ENCODE data around the gene RNF114. TPM values are rescaled to one million over a fixed set of nuclear protein-coding genes. Genes with fewer than 3 reads are reported as not detected.
"Not testable (repeated sequence)": the region's sequence is repeated elsewhere in the genome, so short reads cannot be mapped to it uniquely, and the experiment has no call there.

RNF114 gene
- total RNA-seq, 5 donors from 2014 or later (not counting 1 experiment from before 2014, with no cell fraction given) = 83.5 to 109 (median 95.7) TPM

- no peaks in the 10 kb centered on the region for H3K36me3 Mint-ChIP-seq
- H3K27ac Mint-ChIP-seq = no peak overlapping the region
- no peak overlapping the region for H3K4me3 Mint-ChIP-seq
- WGBS (ENCODE audit: insufficient coverage) = 97% methylated on average over 3 of the region's 4 CpGs
- ChIA-PET POLR2A (interaction anchor here in 1 of 2 donors (0.7 kb wide), 1 partner anchor 305 kb away, joined by 3 read pairs; no protein-coding TSS in a partner anchor), CTCF (interaction anchor here in 1 of 2 donors (0.5 kb wide), 1 partner anchor 88 kb away, joined by 4 read pairs; no protein-coding TSS in a partner anchor)
- DNase-seq = no peak
- H3K27me3 Mint-ChIP-seq = no peaks in the 10 kb centered on the region
- no peaks in the 10 kb centered on the region for H3K9me3 Mint-ChIP-seq
- no peaks in the 10 kb centered on the region for H3K4me1 Mint-ChIP-seq
- peaks cover 3 to 5% of the 10 kb centered on the region in 2 experiments for H3K4me1 ChIP-seq (ENCODE audit: control insufficient read depth in 1 of 2, extremely low read depth in 1 of 2, insufficient read depth in 2 of 2, low read length in 2 of 2)
- no peak for ATAC-seq (replicated peaks in 1 of 4)
- H3K36me3 ChIP-seq (ENCODE audit: control insufficient read depth in 2 of 2, extremely low read depth in 1 of 2, insufficient read depth in 1 of 2, low read length in 1 of 2) = no peaks in the 10 kb centered on the region
- peaks cover 0 to 12% of the 10 kb centered on the region in 2 experiments for H3K27me3 ChIP-seq (replicated peaks in 1 of 2; ENCODE audit: control insufficient read depth in 2 of 2, extremely low read depth in 1 of 2, insufficient read depth in 2 of 2, low read length in 1 of 2)
- H3K9me3 ChIP-seq = no peaks in the 10 kb centered on the region
- H3K4me3 ChIP-seq (ENCODE audit: control insufficient read depth in 1 of 2, extremely low read depth in 1 of 2, low read length in 1 of 2) = no peak overlapping the region
- H3K27ac ChIP-seq (ENCODE audit: low read length) = no peak overlapping the region
These were observed 37.8 kb downstream of the RNF114 start for GRCh38 chr20:49973981-49974380.

GRCh38 chr20:49976542-49976941, 40.3 kb downstream of the RNF114 start:
- peaks cover 14 to 22% (median 14%) of the 10 kb centered on the region in 3 donors for H3K4me1 Mint-ChIP-seq
- Histone ChIP-seq H3K4me1 (ENCODE audit: control insufficient read depth in 1 of 2, extremely low read depth in 1 of 2, insufficient read depth in 2 of 2, low read length in 2 of 2) (peaks cover 3 to 11% of the 10 kb centered on the region in 2 experiments), H3K27me3 (replicated peaks in 1 of 2; ENCODE audit: control insufficient read depth in 2 of 2, extremely low read depth in 1 of 2, insufficient read depth in 2 of 2, low read length in 1 of 2) (peaks cover 0 to 15% of the 10 kb centered on the region in 2 experiments), H3K9me3 (no peaks in the 10 kb centered on the region), H3K4me3 (ENCODE audit: control insufficient read depth in 1 of 2, extremely low read depth in 1 of 2, low read length in 1 of 2) (no peak overlapping the region), H3K27ac (ENCODE audit: low read length) (no peak overlapping the region), H3K36me3 (ENCODE audit: control insufficient read depth in 2 of 2, extremely low read depth in 1 of 2, insufficient read depth in 1 of 2, low read length in 1 of 2) (no peaks in the 10 kb centered on the region)
- no peak overlapping the region for H3K4me3 Mint-ChIP-seq
- H3K9me3 Mint-ChIP-seq = no peaks in the 10 kb centered on the region
- H3K36me3 Mint-ChIP-seq = no peaks in the 10 kb centered on the region
- ChIA-PET POLR2A (interaction anchor here in 1 of 2 donors (0.6 kb wide), 1 partner anchor 301 kb away, joined by 3 read pairs; no protein-coding TSS in a partner anchor), CTCF (interaction anchor here (0.5 to 0.7 kb wide), 4 partner anchors 94 to 482 kb away, joined by 3 to 12 read pairs (median 6); no protein-coding TSS in a partner anchor)
- ATAC-seq (replicated peaks in 1 of 4) = no peak
- WGBS (ENCODE audit: insufficient coverage) = no CpG with 5 or more reads among the region's 2 CpGs
- H3K27me3 Mint-ChIP-seq = no peaks in the 10 kb centered on the region
- no peak overlapping the region for H3K27ac Mint-ChIP-seq
- DNase-seq = no peak

- H3K27ac Mint-ChIP-seq; ATAC-seq (replicated peaks in 1 of 4); H3K36me3 Mint-ChIP-seq: not testable (repeated sequence)
These were observed 41.5 kb downstream of the RNF114 start for GRCh38 chr20:49977740-49978139.

GRCh38 chr20:49978685-49979029, 42.5 kb downstream of the RNF114 start:
- H3K27me3 ChIP-seq (replicated peaks in 1 of 2; ENCODE audit: control insufficient read depth in 2 of 2, extremely low read depth in 1 of 2, insufficient read depth in 2 of 2, low read length in 1 of 2) = peaks cover 0 to 31% of the 10 kb centered on the region in 2 experiments
- H3K4me3 Mint-ChIP-seq = no peak overlapping the region
- no peak for DNase-seq
- ChIA-PET CTCF (interaction anchor here (0.5 to 4.9 kb wide), 11 partner anchors 13 to 213 kb away, joined by 3 to 51 read pairs (median 5); no protein-coding TSS in a partner anchor), POLR2A (no interaction called here)
- H3K4me1 ChIP-seq (ENCODE audit: control insufficient read depth in 1 of 2, extremely low read depth in 1 of 2, insufficient read depth in 2 of 2, low read length in 2 of 2) = peaks cover 3 to 27% of the 10 kb centered on the region in 2 experiments
- no peaks in the 10 kb centered on the region for H3K9me3 ChIP-seq
- peaks cover 26 to 31% (median 28%) of the 10 kb centered on the region in 3 donors for H3K4me1 Mint-ChIP-seq
- H3K4me3 ChIP-seq (ENCODE audit: control insufficient read depth in 1 of 2, extremely low read depth in 1 of 2, low read length in 1 of 2) = no peak overlapping the region
- WGBS (ENCODE audit: insufficient coverage) = no CpG with 5 or more reads among the region's 3 CpGs
- no peak overlapping the region for H3K27ac ChIP-seq (ENCODE audit: low read length)
- peaks cover 0 to 3% of the 10 kb centered on the region in 2 donors for H3K27me3 Mint-ChIP-seq
- no peak overlapping the region for H3K27ac Mint-ChIP-seq
- H3K36me3 ChIP-seq (ENCODE audit: control insufficient read depth in 2 of 2, extremely low read depth in 1 of 2, insufficient read depth in 1 of 2, low read length in 1 of 2) = no peaks in the 10 kb centered on the region
- no peak for ATAC-seq (replicated peaks in 1 of 4)
- no peaks in the 10 kb centered on the region for H3K9me3 Mint-ChIP-seq
- no peaks in the 10 kb centered on the region for H3K36me3 Mint-ChIP-seq

More at GRCh38 chr20:49977740-49978139, 41.5 kb downstream of the RNF114 start:
- ChIA-PET CTCF (interaction anchor here (0.7 to 4.9 kb wide), 2 partner anchors 93 to 128 kb away, joined by 5 to 51 read pairs; no protein-coding TSS in a partner anchor), POLR2A (interaction anchor here in 1 of 2 donors (0.7 kb wide), 1 partner anchor 561 kb away, joined by 7 read pairs; no protein-coding TSS in a partner anchor)
- H3K9me3 ChIP-seq; DNase-seq; H3K4me3 Mint-ChIP-seq; H3K4me3 ChIP-seq (ENCODE audit: control insufficient read depth in 1 of 2, extremely low read depth in 1 of 2, low read length in 1 of 2); H3K36me3 ChIP-seq (ENCODE audit: control insufficient read depth in 2 of 2, extremely low read depth in 1 of 2, insufficient read depth in 1 of 2, low read length in 1 of 2); H3K27me3 Mint-ChIP-seq; H3K9me3 Mint-ChIP-seq; H3K27ac ChIP-seq (ENCODE audit: low read length): not testable (repeated sequence)
- H3K4me1 Mint-ChIP-seq = peaks cover 19 to 31% (median 21%) of the 10 kb centered on the region in 3 donors
- H3K4me1 ChIP-seq (ENCODE audit: control insufficient read depth in 1 of 2, extremely low read depth in 1 of 2, insufficient read depth in 2 of 2, low read length in 2 of 2) = peaks cover 3 to 18% of the 10 kb centered on the region in 2 experiments
- H3K27me3 ChIP-seq (replicated peaks in 1 of 2; ENCODE audit: control insufficient read depth in 2 of 2, extremely low read depth in 1 of 2, insufficient read depth in 2 of 2, low read length in 1 of 2) = peaks cover 0 to 23% of the 10 kb centered on the region in 2 experiments
- WGBS (ENCODE audit: insufficient coverage) = 100% methylated on average over 1 of the region's 2 CpGs

GRCh38 chr20:49979030-49979832, 43.0 kb downstream of the RNF114 start:
- ATAC-seq (replicated peaks in 1 of 4) = peak; percentile 41 to 65 (median 52)
- ChIA-PET POLR2A (no interaction called here), CTCF (interaction anchor here (0.6 to 4.9 kb wide), 19 partner anchors 14 to 1226 kb away, joined by 3 to 51 read pairs (median 4); partner anchors contain the start of gene RNF114 (in 1 of the 2))
- no peaks in the 10 kb centered on the region for H3K9me3 Mint-ChIP-seq
- 2% methylated on average over 10 of the region's 37 CpGs for WGBS (ENCODE audit: insufficient coverage)
- H3K4me3 ChIP-seq (ENCODE audit: control insufficient read depth in 1 of 2, extremely low read depth in 1 of 2, low read length in 1 of 2) = no peak overlapping the region
- peaks cover 29 to 32% (median 31%) of the 10 kb centered on the region in 3 donors for H3K4me1 Mint-ChIP-seq
- peak overlapping the region in 1 of 3 donors; percentile 28 for H3K4me3 Mint-ChIP-seq
- H3K9me3 ChIP-seq = no peaks in the 10 kb centered on the region
- H3K27ac ChIP-seq (ENCODE audit: low read length) = no peak overlapping the region
- H3K36me3 Mint-ChIP-seq = no peaks in the 10 kb centered on the region
- peak; percentile 8 to 83 (median 58) for DNase-seq
- H3K27ac Mint-ChIP-seq = no peak overlapping the region
- peaks cover 0 to 37% of the 10 kb centered on the region in 2 experiments for H3K27me3 ChIP-seq (replicated peaks in 1 of 2; ENCODE audit: control insufficient read depth in 2 of 2, extremely low read depth in 1 of 2, insufficient read depth in 2 of 2, low read length in 1 of 2)
- H3K4me1 ChIP-seq (ENCODE audit: control insufficient read depth in 1 of 2, extremely low read depth in 1 of 2, insufficient read depth in 2 of 2, low read length in 2 of 2) = peaks cover 3 to 29% of the 10 kb centered on the region in 2 experiments
- H3K36me3 ChIP-seq (ENCODE audit: control insufficient read depth in 2 of 2, extremely low read depth in 1 of 2, insufficient read depth in 1 of 2, low read length in 1 of 2) = no peaks in the 10 kb centered on the region
- H3K27me3 Mint-ChIP-seq = peaks cover 0 to 3% of the 10 kb centered on the region in 2 donors
